ENCODE data around the gene SYT12. TPM values are rescaled to one million over a fixed set of nuclear protein-coding genes. Genes with fewer than 3 reads are reported as not detected.

Gene SYT12
- polyA plus RNA-seq, 1 of the 3 experiments (the other 2 are of a cell fraction) = 0.61 TPM

DNA sequence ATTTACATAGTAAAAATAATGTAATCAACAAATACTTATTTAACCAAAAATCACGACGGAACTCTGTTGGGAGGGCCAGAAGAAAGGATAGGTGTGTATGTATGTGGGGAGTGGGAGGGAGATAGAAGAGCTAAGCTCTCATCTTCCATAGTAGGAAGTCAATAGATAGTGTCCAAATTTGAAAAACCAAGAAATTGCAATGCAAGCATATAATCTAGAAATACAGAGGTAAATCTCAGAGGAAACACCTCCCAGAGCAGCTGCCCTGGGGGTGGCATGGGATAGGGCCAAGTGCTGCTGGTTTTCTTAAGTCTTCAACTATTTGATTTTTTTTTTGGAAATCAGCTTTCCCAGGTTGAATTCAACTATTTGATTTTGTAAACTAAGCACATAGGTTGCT is 30.9 kb upstream of the SYT12 start:
- TF ChIP-seq, protein P1, sequence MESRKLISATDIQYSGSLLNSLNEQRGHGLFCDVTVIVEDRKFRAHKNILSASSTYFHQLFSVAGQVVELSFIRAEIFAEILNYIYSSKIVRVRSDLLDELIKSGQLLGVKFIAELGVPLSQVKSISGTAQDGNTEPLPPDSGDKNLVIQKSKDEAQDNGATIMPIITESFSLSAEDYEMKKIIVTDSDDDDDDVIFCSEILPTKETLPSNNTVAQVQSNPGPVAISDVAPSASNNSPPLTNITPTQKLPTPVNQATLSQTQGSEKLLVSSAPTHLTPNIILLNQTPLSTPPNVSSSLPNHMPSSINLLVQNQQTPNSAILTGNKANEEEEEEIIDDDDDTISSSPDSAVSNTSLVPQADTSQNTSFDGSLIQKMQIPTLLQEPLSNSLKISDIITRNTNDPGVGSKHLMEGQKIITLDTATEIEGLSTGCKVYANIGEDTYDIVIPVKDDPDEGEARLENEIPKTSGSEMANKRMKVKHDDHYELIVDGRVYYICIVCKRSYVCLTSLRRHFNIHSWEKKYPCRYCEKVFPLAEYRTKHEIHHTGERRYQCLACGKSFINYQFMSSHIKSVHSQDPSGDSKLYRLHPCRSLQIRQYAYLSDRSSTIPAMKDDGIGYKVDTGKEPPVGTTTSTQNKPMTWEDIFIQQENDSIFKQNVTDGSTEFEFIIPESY (IDR thresholded peaks at IDR 0.05; ENCODE audit: borderline replicate concordance, low read depth) = no peak
- TF ChIP-seq, protein P2, sequence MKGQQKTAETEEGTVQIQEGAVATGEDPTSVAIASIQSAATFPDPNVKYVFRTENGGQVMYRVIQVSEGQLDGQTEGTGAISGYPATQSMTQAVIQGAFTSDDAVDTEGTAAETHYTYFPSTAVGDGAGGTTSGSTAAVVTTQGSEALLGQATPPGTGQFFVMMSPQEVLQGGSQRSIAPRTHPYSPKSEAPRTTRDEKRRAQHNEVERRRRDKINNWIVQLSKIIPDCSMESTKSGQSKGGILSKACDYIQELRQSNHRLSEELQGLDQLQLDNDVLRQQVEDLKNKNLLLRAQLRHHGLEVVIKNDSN (IDR thresholded peaks at IDR 0.05; ENCODE audit: borderline replicate concordance, low read depth) = no peak
- TF ChIP-seq RFX5 (IDR thresholded peaks at IDR 0.05; ENCODE audit: low read length) (no peak), POLR2AphosphoS5 (IDR thresholded peaks at IDR 0.05; ENCODE audit: low read depth, low read length) (no peak), TCF12 (IDR thresholded peaks at IDR 0.05) (no peak), NFIC (IDR thresholded peaks at IDR 0.05; ENCODE audit: borderline replicate concordance) (no peak), TEAD4 (IDR thresholded peaks at IDR 0.05; ENCODE audit: borderline replicate concordance, insufficient read depth) (no peak), GATA2 (CRISPR knock-in tag; IDR thresholded peaks at IDR 0.05) (no peak), MEF2A (IDR thresholded peaks at IDR 0.05; ENCODE audit: borderline replicate concordance, low read depth) (no peak), RXRA (IDR thresholded peaks at IDR 0.05; ENCODE audit: borderline replicate concordance, low read depth) (no peak)
- TF ChIP-seq, protein P3, sequence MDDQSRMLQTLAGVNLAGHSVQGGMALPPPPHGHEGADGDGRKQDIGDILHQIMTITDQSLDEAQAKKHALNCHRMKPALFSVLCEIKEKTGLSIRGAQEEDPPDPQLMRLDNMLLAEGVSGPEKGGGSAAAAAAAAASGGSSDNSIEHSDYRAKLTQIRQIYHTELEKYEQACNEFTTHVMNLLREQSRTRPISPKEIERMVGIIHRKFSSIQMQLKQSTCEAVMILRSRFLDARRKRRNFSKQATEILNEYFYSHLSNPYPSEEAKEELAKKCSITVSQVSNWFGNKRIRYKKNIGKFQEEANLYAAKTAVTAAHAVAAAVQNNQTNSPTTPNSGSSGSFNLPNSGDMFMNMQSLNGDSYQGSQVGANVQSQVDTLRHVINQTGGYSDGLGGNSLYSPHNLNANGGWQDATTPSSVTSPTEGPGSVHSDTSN (IDR thresholded peaks at IDR 0.05) = no peak
- TF ChIP-seq, protein P4, sequence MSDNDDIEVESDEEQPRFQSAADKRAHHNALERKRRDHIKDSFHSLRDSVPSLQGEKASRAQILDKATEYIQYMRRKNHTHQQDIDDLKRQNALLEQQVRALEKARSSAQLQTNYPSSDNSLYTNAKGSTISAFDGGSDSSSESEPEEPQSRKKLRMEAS (IDR thresholded peaks at IDR 0.05; ENCODE audit: low read depth) = no peak
- TF ChIP-seq, protein P5, sequence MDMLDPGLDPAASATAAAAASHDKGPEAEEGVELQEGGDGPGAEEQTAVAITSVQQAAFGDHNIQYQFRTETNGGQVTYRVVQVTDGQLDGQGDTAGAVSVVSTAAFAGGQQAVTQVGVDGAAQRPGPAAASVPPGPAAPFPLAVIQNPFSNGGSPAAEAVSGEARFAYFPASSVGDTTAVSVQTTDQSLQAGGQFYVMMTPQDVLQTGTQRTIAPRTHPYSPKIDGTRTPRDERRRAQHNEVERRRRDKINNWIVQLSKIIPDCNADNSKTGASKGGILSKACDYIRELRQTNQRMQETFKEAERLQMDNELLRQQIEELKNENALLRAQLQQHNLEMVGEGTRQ (IDR thresholded peaks at IDR 0.05; ENCODE audit: borderline replicate concordance, low read depth, low read length) = no peak
- Histone ChIP-seq H3K9me3 (no peaks in the 10 kb centered on the region), H2AFZ (ENCODE audit: low read depth) (no peak overlapping the region), H3K36me3 (replicated peaks in 1 of 2; ENCODE audit: control insufficient read depth in 1 of 2, insufficient read depth in 2 of 2, low read length in 1 of 2) (no peaks in the 10 kb centered on the region), H3K9ac (no peak overlapping the region), H3K9me2 (no peaks in the 10 kb centered on the region), H3F3A (replicated peaks; ENCODE audit: insufficient read depth) (no peaks in the 10 kb centered on the region), H3K27ac (ENCODE audit: low read depth in 2 of 2, low read length in 1 of 2) (no peak overlapping the region), H4K20me1 (ENCODE audit: insufficient read depth) (no peaks in the 10 kb centered on the region), H3K4me3 (ENCODE audit: low read depth in 2 of 2, low read length in 1 of 2) (no peak overlapping the region), H3K4me2 (no peak overlapping the region), H3K27me3 (ENCODE audit: insufficient read depth) (no peaks in the 10 kb centered on the region), H3K79me2 (ENCODE audit: insufficient read depth) (no peaks in the 10 kb centered on the region), H3K4me1 (ENCODE audit: control insufficient read depth in 1 of 2, insufficient read depth in 2 of 2, low read depth in 1 of 2, low read length in 1 of 2) (peaks cover 0 to 7% of the 10 kb centered on the region in 2 experiments; a peak in 1 of 4 replicates)
- no peak for DNase-seq
- WGBS (ENCODE audit: low lambda C conversion rate) = 59% methylated on average over 2 of the region's 2 CpGs
- POLR2A ChIA-PET = no interaction called here
- CTCF ChIA-PET = interaction anchor here (0.6 kb wide), 1 partner anchor 481 kb away, joined by 3 read pairs; the partner anchor contains the start of gene BBS1
